ENCODE measurements around the gene ZDHHC11.
"Not testable (repeated sequence)": the region's sequence is repeated elsewhere in the genome, so short reads cannot be mapped to it uniquely, and the experiment has no call there.

ZDHHC11 gene

DNA sequence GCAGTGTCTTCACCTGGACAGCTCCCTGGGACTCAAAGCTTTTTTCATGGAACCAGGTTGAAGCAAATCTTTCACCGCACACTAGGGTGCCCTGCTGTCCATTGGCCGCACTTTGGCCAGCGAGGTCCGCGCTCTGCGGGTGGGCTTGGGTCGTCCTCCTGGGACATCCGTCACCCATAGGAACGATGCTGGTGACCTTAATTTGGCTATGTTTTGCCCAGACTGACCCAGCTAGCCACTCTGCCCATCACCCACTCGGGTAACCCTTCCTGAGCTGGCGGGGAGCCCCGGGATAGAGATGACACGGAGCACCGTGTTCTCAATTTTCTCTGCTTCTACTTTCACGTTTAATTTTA lies 92.1 kb downstream of the ZDHHC11 start:
- no peak for DNase-seq

GRCh38 chr5:757931-758697 lies 92.7 kb downstream of the ZDHHC11 start:
- no peak for DNase-seq

GRCh38 chr5:757346-757930 lies 93.3 kb downstream of the ZDHHC11 start:
- no peak for DNase-seq

- no peak for DNase-seq
Measured at GRCh38 chr5:756865-757345, 93.9 kb downstream of the ZDHHC11 start.

GRCh38 chr5:756171-756570 lies 94.6 kb downstream of the ZDHHC11 start:
- DNase-seq, result no peak

- not testable (repeated sequence) for DNase-seq
Measured at GRCh38 chr5:754143-754632, 96.6 kb downstream of the ZDHHC11 start.

DNA sequence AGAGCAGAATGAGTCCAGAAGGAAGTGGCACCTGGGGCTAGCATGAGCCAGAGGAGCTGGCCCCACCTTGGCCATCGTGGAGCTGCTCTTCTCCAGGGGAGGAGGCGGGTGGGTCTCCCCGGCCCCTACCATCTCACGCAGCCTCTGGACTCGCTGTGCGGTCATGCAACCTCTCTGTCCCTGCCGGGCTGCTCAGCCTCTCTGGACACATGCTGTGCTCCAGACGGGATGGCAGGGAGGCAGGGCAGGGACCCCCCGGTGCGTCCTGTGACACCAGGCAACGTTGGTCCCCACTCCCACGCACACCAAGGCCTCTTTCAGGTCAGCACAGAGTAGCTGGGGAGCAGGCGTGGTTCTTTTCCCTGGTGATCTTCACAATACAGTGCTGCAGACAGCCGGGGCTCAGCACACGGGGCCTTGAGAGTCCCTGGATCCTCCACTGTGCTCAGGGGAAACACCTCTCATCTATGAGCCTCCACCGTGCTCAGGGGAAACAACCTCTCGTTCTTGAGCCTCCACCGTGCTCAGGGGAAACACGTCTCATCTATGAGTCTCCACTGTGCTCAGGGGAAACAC lies 97.1 kb downstream of the ZDHHC11 start:
- not testable (repeated sequence) for DNase-seq

- DNase-seq, result not testable (repeated sequence)
Measured at GRCh38 chr5:752532-753115, 98.2 kb downstream of the ZDHHC11 start.

DNA sequence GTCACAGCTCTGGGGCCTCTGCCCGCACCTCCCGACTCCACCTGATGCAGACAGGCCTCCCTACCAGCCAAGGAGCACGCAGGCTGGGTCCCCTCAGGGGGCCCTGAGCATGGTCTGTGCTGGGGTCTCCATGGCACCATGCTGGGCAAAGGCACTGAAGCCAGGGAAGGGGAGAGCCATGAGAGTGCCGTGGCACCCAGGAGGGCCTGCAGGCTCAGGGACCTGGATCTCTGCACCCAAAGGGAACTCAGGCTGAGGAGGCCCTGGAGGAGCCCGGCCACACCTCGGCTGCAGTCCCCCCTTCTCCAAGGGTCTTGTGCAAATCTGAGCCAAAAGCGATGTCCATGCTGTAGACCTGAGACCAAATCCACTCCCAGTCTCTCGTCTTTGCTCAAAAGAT lies 98.8 kb downstream of the ZDHHC11 start:
- DNase-seq, result not testable (repeated sequence)

- DNase-seq, result no peak
Measured at GRCh38 chr5:751496-751895, 99.3 kb downstream of the ZDHHC11 start.

DNA sequence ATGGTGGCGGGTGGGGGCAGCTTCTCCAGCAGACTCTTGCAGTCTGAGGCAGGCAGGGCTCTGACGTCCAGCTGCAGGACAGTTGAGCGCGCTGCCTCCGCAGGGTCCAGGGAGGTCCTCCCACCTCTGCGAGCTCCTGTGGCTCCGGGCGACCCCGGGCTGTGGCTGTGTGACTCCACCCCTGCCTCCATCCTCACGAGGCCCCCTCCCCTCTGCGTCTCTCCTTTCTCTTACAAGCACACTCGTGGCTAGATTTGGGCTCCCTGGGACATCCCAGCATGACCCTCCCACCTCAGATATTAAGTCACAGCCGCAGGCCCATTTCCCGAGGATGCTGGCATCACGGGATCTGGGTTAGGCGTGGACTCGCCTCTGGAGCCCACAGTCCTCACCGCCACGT lies 100.6 kb downstream of the ZDHHC11 start:
- not testable (repeated sequence) for DNase-seq

- DNase-seq, result no peak
Measured at GRCh38 chr5:749101-749670, 101.6 kb downstream of the ZDHHC11 start.

DNA sequence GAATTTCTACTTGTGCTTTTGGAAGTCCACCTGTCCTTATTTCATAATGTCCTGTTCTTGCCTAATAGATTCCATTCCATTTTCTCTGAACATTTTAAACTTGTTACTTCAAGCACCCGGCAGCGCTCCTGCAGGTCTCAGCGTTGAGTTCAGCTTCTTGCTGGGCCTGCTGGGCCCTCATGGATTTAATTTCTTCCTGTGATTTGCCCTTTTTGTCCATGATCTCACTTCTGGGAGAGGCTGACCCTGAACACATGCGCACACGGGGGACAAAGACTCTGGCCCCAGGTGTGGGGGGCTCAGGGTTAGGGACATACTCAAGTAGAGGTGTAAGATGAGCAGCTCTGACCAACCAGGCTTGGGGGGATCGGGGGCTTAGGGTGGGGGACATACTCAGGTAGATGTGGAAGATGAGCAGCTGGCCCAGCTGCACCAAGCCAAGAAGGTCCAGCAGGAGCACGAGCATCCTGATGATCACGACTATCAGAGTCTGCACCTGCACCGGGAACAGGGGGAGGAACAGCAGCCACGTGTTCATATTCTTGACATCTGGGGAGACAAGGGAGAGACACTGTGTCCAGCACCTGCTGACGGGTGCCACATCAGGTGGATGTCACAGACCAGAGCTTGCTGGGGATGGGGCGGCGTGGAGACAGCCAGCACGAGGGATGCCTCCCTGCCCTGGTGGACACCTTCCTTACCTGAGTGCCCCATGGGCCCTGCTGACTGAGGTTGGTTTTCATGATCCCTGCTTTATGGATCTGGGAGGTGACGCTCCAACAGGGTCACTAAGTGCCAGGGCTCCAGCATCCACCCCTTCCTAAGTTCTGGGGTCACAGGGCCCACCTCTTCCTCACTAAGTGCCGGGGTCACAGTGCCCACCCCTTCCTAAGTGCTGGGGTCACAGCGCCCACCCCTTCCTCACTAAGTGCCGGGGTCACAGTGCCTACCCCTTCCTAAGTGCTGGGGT lies 102.5 kb downstream of the ZDHHC11 start:
- DNase-seq, result not testable (repeated sequence)

- not testable (repeated sequence) for DNase-seq
Measured at GRCh38 chr5:747303-747844, 103.4 kb downstream of the ZDHHC11 start.

- DNase-seq, result no peak
Measured at GRCh38 chr5:746258-746761, 104.5 kb downstream of the ZDHHC11 start.

Data from inflammatory macrophage treated with lipopolysaccharide for 1 hour (primary cell).